22Rv1 (cell line): ENCODE data around the gene PPARG.

ENCODE experiments used
- CTCF ChIP-seq: fragments of 450-650 bp; IDR thresholded peaks from 2 replicates; pipeline ENCODE4 v1.5.1; 2017; ENCODE audit warnings: mild to moderate bottlenecking
- ZFX ChIP-seq: fragments of 450-650 bp; IDR thresholded peaks from 2 replicates; pipeline ENCODE4 v1.6.1; 2017; ENCODE audit warnings: antibody characterized with exemption, borderline replicate concordance

GRCh38 chr3:12383218-12383617 lies 94.3 kb downstream of the PPARG start:
- TF ChIP-seq CTCF (no peak), ZFX (no peak)
